ENCODE results near the gene LORICRIN. TPM values are rescaled to one million over a fixed set of nuclear protein-coding genes. Genes with fewer than 3 reads are reported as not detected.

The LORICRIN gene
- total and polyA plus RNA-seq, 9 donors: 0.07 to 0.25 TPM; not detected in 7

DNA sequence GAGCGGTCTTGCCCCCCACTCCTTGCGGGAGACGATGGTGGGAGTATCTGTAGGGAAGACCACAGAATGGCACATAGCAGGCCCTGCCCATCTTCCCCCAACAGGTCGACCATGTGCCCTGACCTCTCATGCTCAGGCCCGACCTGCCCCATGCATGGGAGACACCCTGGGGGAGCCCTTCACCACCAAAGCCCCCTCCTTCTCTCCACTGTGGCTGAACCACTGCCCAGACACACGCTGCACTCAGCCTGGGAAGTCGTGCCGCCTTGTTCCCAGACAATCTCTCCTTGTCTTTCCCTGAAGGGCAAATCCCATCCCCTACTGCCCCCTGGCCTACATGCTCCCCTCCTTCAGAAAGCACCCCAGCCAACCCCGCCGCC, 47.7 kb downstream of the LORICRIN start:
- 77 to 81% (median 78%) methylated on average over 10 of the region's 10 CpGs for WGBS, 3 donors
- TF ChIP-seq CTCF (IDR thresholded peaks at IDR 0.05) (no peak), EP300 (IDR thresholded peaks at IDR 0.05) (no peak), POLR2A (IDR thresholded peaks at IDR 0.05) (no peak)
- H3K36me3 ChIP-seq: no peaks in the 10 kb centered on the region
- no peaks in the 10 kb centered on the region for H3K27me3 ChIP-seq
- H3K27ac ChIP-seq: no peak overlapping the region
- H3K4me1 ChIP-seq (ENCODE audit: insufficient read depth): no peaks in the 10 kb centered on the region
- intact Hi-C loops (cut with DNase I): no loop called here
- DNase-seq: no peak
- no peak overlapping the region for H3K4me3 ChIP-seq
- no peaks in the 10 kb centered on the region for H3K9me3 ChIP-seq

DNA sequence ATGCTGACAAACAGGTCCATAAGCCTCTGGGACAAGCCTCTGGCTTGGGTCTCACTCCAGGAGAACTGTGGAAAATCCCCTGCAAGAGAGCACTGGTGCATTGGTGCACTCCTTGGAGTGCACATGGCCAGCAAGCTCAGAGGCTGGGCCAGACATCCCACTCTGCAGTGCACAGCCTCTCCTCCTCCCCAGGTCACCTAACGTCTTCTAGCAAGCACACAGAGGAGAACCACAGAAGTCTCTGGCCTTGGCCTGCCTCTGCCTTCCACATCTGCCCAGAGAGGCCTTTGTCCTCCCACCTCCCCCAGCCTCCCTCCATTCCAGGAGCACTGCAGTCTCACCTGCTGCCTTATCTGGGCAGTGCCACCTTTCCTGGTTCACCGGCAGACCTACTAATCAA, 49.1 kb downstream of the LORICRIN start:
- Histone ChIP-seq H3K4me3 (no peak overlapping the region), H3K9me3 (no peaks in the 10 kb centered on the region), H3K4me1 (ENCODE audit: insufficient read depth) (no peaks in the 10 kb centered on the region), H3K36me3 (no peaks in the 10 kb centered on the region), H3K27me3 (no peaks in the 10 kb centered on the region), H3K27ac (no peak overlapping the region)
- DNase-seq: no peak
- TF ChIP-seq EP300 (IDR thresholded peaks at IDR 0.05) (no peak), POLR2A (IDR thresholded peaks at IDR 0.05) (no peak), CTCF (IDR thresholded peaks at IDR 0.05) (no peak)
- 48 to 66% (median 61%) methylated on average over 2 of the region's 2 CpGs for WGBS, 3 donors
- intact Hi-C loops (cut with DNase I): no loop called here

- TF ChIP-seq EP300 (IDR thresholded peaks at IDR 0.05) (no peak), POLR2A (IDR thresholded peaks at IDR 0.05) (no peak), CTCF (IDR thresholded peaks at IDR 0.05) (no peak)
- WGBS, 3 donors: 78 to 91% (median 80%) methylated on average over 2 of the region's 2 CpGs
- no peak for DNase-seq
- Histone ChIP-seq H3K4me3 (no peak overlapping the region), H3K27ac (no peak overlapping the region), H3K9me3 (no peaks in the 10 kb centered on the region), H3K4me1 (ENCODE audit: insufficient read depth) (no peaks in the 10 kb centered on the region), H3K27me3 (no peaks in the 10 kb centered on the region), H3K36me3 (no peaks in the 10 kb centered on the region)
- intact Hi-C loops (cut with DNase I): no loop called here
These were observed 50.0 kb downstream of the LORICRIN start for GRCh38 chr1:153309441-153309840.

GRCh38 chr1:153310526-153310925, 51.0 kb downstream of the LORICRIN start:
- no peaks in the 10 kb centered on the region for H3K4me1 ChIP-seq (ENCODE audit: insufficient read depth)
- no peak for TF ChIP-seq POLR2A (IDR thresholded peaks at IDR 0.05)
- TF ChIP-seq CTCF (IDR thresholded peaks at IDR 0.05): no peak
- no peak for TF ChIP-seq EP300 (IDR thresholded peaks at IDR 0.05)
- no peak overlapping the region for H3K4me3 ChIP-seq
- no peak for DNase-seq
- WGBS, 3 donors: 70 to 77% (median 74%) methylated on average over 7 of the region's 7 CpGs
- H3K27ac ChIP-seq: no peak overlapping the region
- H3K27me3 ChIP-seq: no peaks in the 10 kb centered on the region
- no peaks in the 10 kb centered on the region for H3K36me3 ChIP-seq
- intact Hi-C loops (cut with DNase I): no loop called here
- no peaks in the 10 kb centered on the region for H3K9me3 ChIP-seq

Other genes starting within 250 kb of the LORICRIN start
- gene SPRR1B, start 228.5 kb upstream of the LORICRIN start, total RNA-seq: not detected
- gene SPRR1B, start 228.5 kb upstream of the LORICRIN start, polyA plus RNA-seq: not detected
- under 1 TPM in 2 of 7 donors, not detected in 5; 0.32 to 0.45 TPM for gene SPRR2D, start 218.6 kb upstream of the LORICRIN start, total RNA-seq
- 1 to 10 TPM in 1 of 2 donors, under 1 TPM in 1; 0.27 to 1.1 TPM for gene SPRR2D, start 218.6 kb upstream of the LORICRIN start, polyA plus RNA-seq
- gene SPRR2A, start 202.2 kb upstream of the LORICRIN start, total RNA-seq: under 1 TPM in 2 of 7 donors, not detected in 5; 0.55 to 0.59 TPM
- under 1 TPM; 0.21 to 0.52 TPM for gene SPRR2A, start 202.2 kb upstream of the LORICRIN start, polyA plus RNA-seq
- 1 to 10 TPM in 4 of 7 donors, not detected in 3; 1.1 to 3.8 (median 1.7) TPM for gene SPRR2B, start 188.1 kb upstream of the LORICRIN start, total RNA-seq
- gene SPRR2B, start 188.1 kb upstream of the LORICRIN start, polyA plus RNA-seq: 1 to 10 TPM; 3.2 to 4.9 TPM
- gene SPRR2E, start 165.2 kb upstream of the LORICRIN start, total RNA-seq: 1 to 10 TPM in 3 of 7 donors, under 1 TPM in 1, not detected in 3; 0.63 to 1.5 (median 1.2) TPM
- gene SPRR2E, start 165.2 kb upstream of the LORICRIN start, polyA plus RNA-seq: 1 to 10 TPM; 1.3 to 1.5 TPM
- 10 to 100 TPM; 12.7 to 93.3 (median 62.3) TPM for gene SPRR2F, start 146.2 kb upstream of the LORICRIN start, total RNA-seq
- 100 to 1,000 TPM in 1 of 2 donors, 10 to 100 TPM in 1; 54.7 to 109 TPM for gene SPRR2F, start 146.2 kb upstream of the LORICRIN start, polyA plus RNA-seq
- gene SPRR2G, start 108.8 kb upstream of the LORICRIN start, total RNA-seq: not detected
- gene SPRR2G, start 108.8 kb upstream of the LORICRIN start, polyA plus RNA-seq: not detected
- gene LELP1, start 56.3 kb upstream of the LORICRIN start, total RNA-seq: not detected
- not detected for gene LELP1, start 56.3 kb upstream of the LORICRIN start, polyA plus RNA-seq
- 1 to 10 TPM in 1 of 7 donors, not detected in 6; 1.3 TPM for gene PRR9, start 42.1 kb upstream of the LORICRIN start, total RNA-seq
- gene PRR9, start 42.1 kb upstream of the LORICRIN start, polyA plus RNA-seq: under 1 TPM in 1 of 2 donors, not detected in 1; 0.13 TPM
- not detected for gene PGLYRP3, start 53.3 kb downstream of the LORICRIN start, total RNA-seq
- gene PGLYRP3, start 53.3 kb downstream of the LORICRIN start, polyA plus RNA-seq: not detected
- gene PGLYRP4, start 89.2 kb downstream of the LORICRIN start, total RNA-seq: not detected
- gene PGLYRP4, start 89.2 kb downstream of the LORICRIN start, polyA plus RNA-seq: not detected
- 10 to 100 TPM in 6 of 7 donors, 1 to 10 TPM in 1; 8.8 to 96.3 (median 33.2) TPM for gene S100A9, start 98.2 kb downstream of the LORICRIN start, total RNA-seq
- 10 to 100 TPM; 22.8 to 57.8 TPM for gene S100A9, start 98.2 kb downstream of the LORICRIN start, polyA plus RNA-seq
- gene S100A12, start 115.9 kb downstream of the LORICRIN start, total RNA-seq: 1 to 10 TPM in 3 of 7 donors, under 1 TPM in 2, not detected in 2; 0.70 to 2.4 (median 1.0) TPM
- 1 to 10 TPM in 1 of 2 donors, under 1 TPM in 1; 0.80 to 1.0 TPM for gene S100A12, start 115.9 kb downstream of the LORICRIN start, polyA plus RNA-seq
- 10 to 100 TPM in 3 of 7 donors, 1 to 10 TPM in 4; 5.3 to 60.5 (median 9.1) TPM for gene S100A8, start 131.4 kb downstream of the LORICRIN start, total RNA-seq
- 10 to 100 TPM in 1 of 2 donors, 1 to 10 TPM in 1; 8.3 to 19.4 TPM for gene S100A8, start 131.4 kb downstream of the LORICRIN start, polyA plus RNA-seq
- gene S100A7A, start 156.8 kb downstream of the LORICRIN start, total RNA-seq: not detected
- not detected for gene S100A7A, start 156.8 kb downstream of the LORICRIN start, polyA plus RNA-seq
- under 1 TPM in 1 of 7 donors, not detected in 6; 0.97 TPM for gene S100A7, start 201.0 kb downstream of the LORICRIN start, total RNA-seq
- not detected for gene S100A7, start 201.0 kb downstream of the LORICRIN start, polyA plus RNA-seq

Measured in ovary (tissue), 9 donors.